HL-60 (cell line): Measurements from ENCODE around the gene WDR93.

ENCODE experiments used
- CTCF ChIP-seq: IDR thresholded peaks from one replicate; pipeline ENCODE4 v1.5.1; 2011; ENCODE audit warnings: low read length, control low read depth, inconsistent platforms; ENCODE audit not compliant: insufficient read depth
- GABPA ChIP-seq: IDR thresholded peaks from 2 replicates; pipeline ENCODE4 v1.6.1; 2012; ENCODE audit warnings: low read depth
- POLR2AphosphoS5 ChIP-seq: IDR thresholded peaks from 2 replicates; pipeline ENCODE4 v1.6.1; 2012; ENCODE audit warnings: low read depth
- TF ChIP-seq, protein P1 (sequence below): IDR thresholded peaks from 2 replicates; pipeline ENCODE4 v1.6.1; 2012; ENCODE audit warnings: low read depth; ENCODE audit not compliant: insufficient replicate concordance

- no peak for TF ChIP-seq CTCF
- TF ChIP-seq POLR2AphosphoS5, result no peak
- TF ChIP-seq GABPA, result no peak
- TF ChIP-seq, protein P1, sequence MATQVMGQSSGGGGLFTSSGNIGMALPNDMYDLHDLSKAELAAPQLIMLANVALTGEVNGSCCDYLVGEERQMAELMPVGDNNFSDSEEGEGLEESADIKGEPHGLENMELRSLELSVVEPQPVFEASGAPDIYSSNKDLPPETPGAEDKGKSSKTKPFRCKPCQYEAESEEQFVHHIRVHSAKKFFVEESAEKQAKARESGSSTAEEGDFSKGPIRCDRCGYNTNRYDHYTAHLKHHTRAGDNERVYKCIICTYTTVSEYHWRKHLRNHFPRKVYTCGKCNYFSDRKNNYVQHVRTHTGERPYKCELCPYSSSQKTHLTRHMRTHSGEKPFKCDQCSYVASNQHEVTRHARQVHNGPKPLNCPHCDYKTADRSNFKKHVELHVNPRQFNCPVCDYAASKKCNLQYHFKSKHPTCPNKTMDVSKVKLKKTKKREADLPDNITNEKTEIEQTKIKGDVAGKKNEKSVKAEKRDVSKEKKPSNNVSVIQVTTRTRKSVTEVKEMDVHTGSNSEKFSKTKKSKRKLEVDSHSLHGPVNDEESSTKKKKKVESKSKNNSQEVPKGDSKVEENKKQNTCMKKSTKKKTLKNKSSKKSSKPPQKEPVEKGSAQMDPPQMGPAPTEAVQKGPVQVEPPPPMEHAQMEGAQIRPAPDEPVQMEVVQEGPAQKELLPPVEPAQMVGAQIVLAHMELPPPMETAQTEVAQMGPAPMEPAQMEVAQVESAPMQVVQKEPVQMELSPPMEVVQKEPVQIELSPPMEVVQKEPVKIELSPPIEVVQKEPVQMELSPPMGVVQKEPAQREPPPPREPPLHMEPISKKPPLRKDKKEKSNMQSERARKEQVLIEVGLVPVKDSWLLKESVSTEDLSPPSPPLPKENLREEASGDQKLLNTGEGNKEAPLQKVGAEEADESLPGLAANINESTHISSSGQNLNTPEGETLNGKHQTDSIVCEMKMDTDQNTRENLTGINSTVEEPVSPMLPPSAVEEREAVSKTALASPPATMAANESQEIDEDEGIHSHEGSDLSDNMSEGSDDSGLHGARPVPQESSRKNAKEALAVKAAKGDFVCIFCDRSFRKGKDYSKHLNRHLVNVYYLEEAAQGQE, result no peak
Measured at GRCh38 chr15:89765694-89766093, 75.1 kb downstream of the WDR93 start.
